Testis (tissue), 2 donors: ENCODE measurements around the gene IFI44.

Experiments used
- CTCF ChIP-seq, 3 experiments: fragments of 450-650 bp in 2 of 3; fragments of 200-600 bp in 1 of 3; sonication (generic) in 1 of 3; IDR thresholded peaks; one replicate each; pipeline ENCODE4 v1.5.1; 2016 to 2019; ENCODE audit warnings: antibody characterized with exemption in 3 of 3, mild to moderate bottlenecking in 2 of 3, moderate library complexity in 1 of 3
- POLR2A ChIP-seq: fragments of 450-650 bp; IDR thresholded peaks from one replicate; pipeline ENCODE4 v1.6.1; 2017; ENCODE audit warnings: antibody characterized with exemption, mild to moderate bottlenecking, moderate library complexity

- TF ChIP-seq CTCF (IDR thresholded peaks at IDR 0.05) (no peak), POLR2A (no peak)
Observed at GRCh38 chr1:78682496-78682895, 32.9 kb downstream of the IFI44 start.
